ENCODE measurements around the gene SIAH2. TPM values are rescaled to one million over a fixed set of nuclear protein-coding genes. Genes with fewer than 3 reads are reported as not detected.
A peak's percentile ranks its signal among the peaks of the same experiment; 100 is the strongest.
"Not testable (repeated sequence)": the region's sequence is repeated elsewhere in the genome, so short reads cannot be mapped to it uniquely, and the experiment has no call there.

The SIAH2 gene, protein sequence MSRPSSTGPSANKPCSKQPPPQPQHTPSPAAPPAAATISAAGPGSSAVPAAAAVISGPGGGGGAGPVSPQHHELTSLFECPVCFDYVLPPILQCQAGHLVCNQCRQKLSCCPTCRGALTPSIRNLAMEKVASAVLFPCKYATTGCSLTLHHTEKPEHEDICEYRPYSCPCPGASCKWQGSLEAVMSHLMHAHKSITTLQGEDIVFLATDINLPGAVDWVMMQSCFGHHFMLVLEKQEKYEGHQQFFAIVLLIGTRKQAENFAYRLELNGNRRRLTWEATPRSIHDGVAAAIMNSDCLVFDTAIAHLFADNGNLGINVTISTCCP
- 10 to 100 TPM; 17.9 to 18.8 (median 18.4) TPM for polyA plus RNA-seq (ENCODE audit: insufficient read length in 3 of 3)
- long read RNA-seq, donor 1, transcript SIAH2-201 (2 exons, 2,517 nt): major isoform, 8 of 8 reads
- long read RNA-seq, donor 1, partial matches to known transcripts: 0 of 8 reads
- long read RNA-seq, donor 1, other reads (novel, unspliced or antisense): 0 of 8 reads
- long read RNA-seq, donor 2, transcript SIAH2-201 (2 exons, 2,517 nt): major isoform, 16 of 16 reads
- long read RNA-seq, donor 2, partial matches to known transcripts: 0 of 16 reads
- long read RNA-seq, donor 2, other reads (novel, unspliced or antisense): 0 of 16 reads
- long read RNA-seq, donor 3, transcript SIAH2-201 (2 exons, 2,517 nt): major isoform, 15 of 15 reads
- long read RNA-seq, donor 3, partial matches to known transcripts: 0 of 15 reads
- long read RNA-seq, donor 3, other reads (novel, unspliced or antisense): 0 of 15 reads
- long read RNA-seq, donor 4, transcript SIAH2-201 (2 exons, 2,517 nt): major isoform, 10 of 10 reads
- long read RNA-seq, donor 4, partial matches to known transcripts: 0 of 10 reads
- long read RNA-seq, donor 4, other reads (novel, unspliced or antisense): 0 of 10 reads
- long read RNA-seq, donor 5: 0 reads
- long read RNA-seq, donor 6, transcript SIAH2-201 (2 exons, 2,517 nt): major isoform, 9 of 9 reads
- long read RNA-seq, donor 6, partial matches to known transcripts: 0 of 9 reads
- long read RNA-seq, donor 6, other reads (novel, unspliced or antisense): 0 of 9 reads
- long read RNA-seq, donor 7, transcript SIAH2-201 (2 exons, 2,517 nt): major isoform, 11 of 11 reads
- long read RNA-seq, donor 7, partial matches to known transcripts: 0 of 11 reads
- long read RNA-seq, donor 7, other reads (novel, unspliced or antisense): 0 of 11 reads
- long read RNA-seq, donor 8, transcript SIAH2-201 (2 exons, 2,517 nt): major isoform, 23 of 23 reads
- long read RNA-seq, donor 8, partial matches to known transcripts: 0 of 23 reads
- long read RNA-seq, donor 8, other reads (novel, unspliced or antisense): 0 of 23 reads
- long read RNA-seq, donor 9, transcript SIAH2-201 (2 exons, 2,517 nt): major isoform, 9 of 9 reads
- long read RNA-seq, donor 9, partial matches to known transcripts: 0 of 9 reads
- long read RNA-seq, donor 9, other reads (novel, unspliced or antisense): 0 of 9 reads
- long read RNA-seq, donor 10, transcript SIAH2-201 (2 exons, 2,517 nt): major isoform, 12 of 12 reads
- long read RNA-seq, donor 10, partial matches to known transcripts: 0 of 12 reads
- long read RNA-seq, donor 10, other reads (novel, unspliced or antisense): 0 of 12 reads
- long read RNA-seq, donor 11, transcript SIAH2-201 (2 exons, 2,517 nt): major isoform, 9 of 9 reads
- long read RNA-seq, donor 11, partial matches to known transcripts: 0 of 9 reads
- long read RNA-seq, donor 11, other reads (novel, unspliced or antisense): 0 of 9 reads
- long read RNA-seq, donor 12, transcript SIAH2-201 (2 exons, 2,517 nt): major isoform, 6 of 6 reads
- long read RNA-seq, donor 12, partial matches to known transcripts: 0 of 6 reads
- long read RNA-seq, donor 12, other reads (novel, unspliced or antisense): 0 of 6 reads
- long read RNA-seq, donor 13, transcript SIAH2-201 (2 exons, 2,517 nt): major isoform, 22 of 22 reads
- long read RNA-seq, donor 13, partial matches to known transcripts: 0 of 22 reads
- long read RNA-seq, donor 13, other reads (novel, unspliced or antisense): 0 of 22 reads
- long read RNA-seq, donor 14, transcript SIAH2-201 (2 exons, 2,517 nt): major isoform, 8 of 8 reads
- long read RNA-seq, donor 14, partial matches to known transcripts: 0 of 8 reads
- long read RNA-seq, donor 14, other reads (novel, unspliced or antisense): 0 of 8 reads
- long read RNA-seq, donor 15, partial matches to known transcripts: 0 of 2 reads
- long read RNA-seq, donor 15, other reads (novel, unspliced or antisense): 0 of 2 reads
- long read RNA-seq, donor 16, transcript SIAH2-201 (2 exons, 2,517 nt): major isoform, 19 of 19 reads
- long read RNA-seq, donor 16, partial matches to known transcripts: 0 of 19 reads
- long read RNA-seq, donor 16, other reads (novel, unspliced or antisense): 0 of 19 reads

- peak; percentile 65 to 91 (median 88) for DNase-seq (ENCODE audit: extremely low read depth in 1 of 11, low read depth in 9 of 11, low spot score in 4 of 11)
These were observed at the start of gene SIAH2 for GRCh38 chr3:150763122-150763840. Gene SIAH2, minus strand, starts transcription at chr3:150763169. Its CDS starts 320 bp downstream, at chr3:150762849.

- no peak for DNase-seq (ENCODE audit: extremely low read depth in 1 of 11, low read depth in 9 of 11, low spot score in 4 of 11)
These were observed 49.0 kb upstream of the SIAH2 start for GRCh38 chr3:150811984-150812383.

- no peak for DNase-seq (ENCODE audit: extremely low read depth in 1 of 11, low read depth in 9 of 11, low spot score in 4 of 11)
These were observed 47.7 kb upstream of the SIAH2 start for GRCh38 chr3:150810641-150811040.

DNA sequence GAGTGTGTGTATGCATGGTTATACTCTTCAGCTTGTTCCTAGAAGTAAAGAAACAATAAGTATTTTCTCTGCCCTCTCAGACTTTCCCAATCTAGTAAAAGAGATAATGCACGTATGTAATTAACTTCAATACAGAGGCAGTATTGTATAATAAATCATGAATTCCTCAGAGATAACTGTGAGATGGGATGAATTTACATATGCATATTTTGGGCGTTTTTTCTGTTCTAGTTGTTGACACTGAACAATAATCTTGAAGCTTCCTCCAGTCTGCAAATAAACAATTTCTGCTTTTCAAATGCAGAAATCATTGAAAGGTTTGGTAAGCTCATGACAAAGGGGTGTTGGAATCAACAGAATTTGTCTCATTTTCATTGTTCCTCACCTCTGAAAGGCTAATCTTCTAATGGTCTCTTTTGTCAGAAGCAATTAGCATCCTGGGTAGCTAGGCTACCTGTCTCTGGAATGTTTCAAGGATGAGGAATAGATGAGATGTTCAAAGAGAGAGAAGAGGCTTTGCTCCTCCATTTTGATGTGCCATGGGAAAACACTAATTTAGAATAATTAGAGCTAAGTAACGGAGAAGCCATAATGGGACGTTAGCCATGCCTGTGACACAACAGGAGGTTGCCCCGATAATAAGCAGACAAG, 43.3 kb upstream of the SIAH2 start:
- DNase-seq (ENCODE audit: extremely low read depth in 1 of 11, low read depth in 9 of 11, low spot score in 4 of 11): no peak

GRCh38 chr3:150805354-150805753, 42.4 kb upstream of the SIAH2 start:
- no peak for DNase-seq (ENCODE audit: extremely low read depth in 1 of 11, low read depth in 9 of 11, low spot score in 4 of 11)

GRCh38 chr3:150803440-150803985, 40.5 kb upstream of the SIAH2 start:
- no peak for DNase-seq (ENCODE audit: extremely low read depth in 1 of 11, low read depth in 9 of 11, low spot score in 4 of 11)

DNA sequence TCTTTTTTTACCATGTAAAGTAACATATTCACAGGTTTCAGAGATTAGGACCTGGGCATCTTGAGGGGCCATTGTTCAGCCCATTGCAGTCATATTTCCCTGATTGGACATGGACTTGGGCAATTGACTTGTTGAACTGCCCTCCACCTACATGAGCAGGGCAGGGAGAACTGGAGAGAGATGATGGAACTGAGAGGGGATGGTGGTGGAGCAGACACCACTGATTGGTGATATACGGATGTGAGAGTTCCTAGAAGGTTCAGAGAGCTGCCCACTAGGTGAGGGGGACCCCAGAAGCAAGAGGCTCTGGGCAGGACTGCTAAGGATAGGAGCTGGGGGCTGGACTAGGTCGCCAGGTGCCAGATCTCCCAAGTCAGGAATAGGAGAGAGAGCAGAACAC, 37.8 kb upstream of the SIAH2 start:
- no peak for DNase-seq (ENCODE audit: extremely low read depth in 1 of 11, low read depth in 9 of 11, low spot score in 4 of 11)

DNA sequence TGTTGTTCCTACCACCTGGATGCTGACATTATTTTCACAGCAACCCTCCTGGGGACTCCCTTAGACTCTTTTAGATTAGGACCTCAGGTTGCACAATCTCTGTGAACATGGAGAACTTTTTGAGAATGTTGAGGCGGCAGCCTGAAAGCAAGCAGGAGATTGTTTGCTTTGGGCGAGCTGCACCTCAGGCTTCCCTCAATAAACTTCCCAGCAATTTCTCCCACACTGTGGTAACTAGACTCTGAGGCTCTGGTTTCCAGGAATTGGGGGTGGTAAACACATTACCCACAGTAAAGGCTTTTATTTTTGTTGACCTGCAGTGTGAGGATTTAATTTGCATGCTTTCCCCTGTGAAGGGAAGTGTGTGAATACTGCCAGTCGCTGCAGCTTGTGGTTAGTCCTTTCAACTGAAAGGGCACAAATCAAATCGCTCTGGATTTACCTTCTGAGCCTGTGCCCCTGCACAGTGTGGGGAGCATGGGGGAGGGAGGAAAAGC, 35.2 kb upstream of the SIAH2 start:
- DNase-seq (ENCODE audit: extremely low read depth in 1 of 11, low read depth in 9 of 11, low spot score in 4 of 11): peak in 7 of 11 donors; percentile 7 to 28 (median 15)

DNA sequence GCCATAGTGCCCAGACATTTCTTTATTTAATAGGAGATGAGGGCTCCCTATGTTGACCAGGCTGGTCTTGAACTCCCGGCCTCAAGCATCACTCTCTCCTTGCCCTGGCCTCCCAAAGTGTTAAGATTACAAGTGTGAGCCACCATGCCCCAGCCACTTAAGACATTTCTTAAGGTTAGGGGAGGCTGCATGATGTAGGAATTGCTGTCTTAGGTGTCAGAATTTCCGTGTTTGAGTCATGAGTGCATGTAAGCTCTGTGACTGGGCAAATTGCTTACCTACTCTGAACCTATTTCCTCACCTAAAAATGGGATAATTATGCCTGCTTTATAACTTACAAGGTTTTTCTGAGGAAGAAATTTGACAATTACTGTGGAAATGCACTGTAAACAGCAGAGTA, 34.2 kb upstream of the SIAH2 start:
- no peak for DNase-seq (ENCODE audit: extremely low read depth in 1 of 11, low read depth in 9 of 11, low spot score in 4 of 11)

DNA sequence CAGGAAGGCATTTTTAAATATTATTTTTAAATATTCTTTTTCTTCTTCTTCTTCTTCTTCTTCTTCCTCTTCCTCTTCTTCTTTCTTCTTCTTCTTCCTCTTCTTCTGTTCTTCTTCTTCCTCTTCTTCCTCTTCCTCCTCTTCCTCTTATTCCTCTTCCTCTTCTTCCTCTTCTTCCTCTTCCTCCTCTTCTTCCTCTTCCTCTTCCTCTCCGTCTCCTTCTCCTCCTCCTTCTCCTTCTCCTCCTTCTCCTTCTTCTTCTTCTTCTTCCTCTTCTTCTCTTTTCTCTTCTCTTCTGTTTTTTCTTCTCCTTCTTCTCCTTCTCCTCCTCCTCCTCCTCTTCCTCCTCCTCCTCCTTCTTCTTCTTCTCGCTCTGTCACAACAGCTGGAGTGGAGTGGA, 33.6 kb upstream of the SIAH2 start:
- not testable (repeated sequence) for DNase-seq (ENCODE audit: extremely low read depth in 1 of 11, low read depth in 9 of 11, low spot score in 4 of 11)

DNA sequence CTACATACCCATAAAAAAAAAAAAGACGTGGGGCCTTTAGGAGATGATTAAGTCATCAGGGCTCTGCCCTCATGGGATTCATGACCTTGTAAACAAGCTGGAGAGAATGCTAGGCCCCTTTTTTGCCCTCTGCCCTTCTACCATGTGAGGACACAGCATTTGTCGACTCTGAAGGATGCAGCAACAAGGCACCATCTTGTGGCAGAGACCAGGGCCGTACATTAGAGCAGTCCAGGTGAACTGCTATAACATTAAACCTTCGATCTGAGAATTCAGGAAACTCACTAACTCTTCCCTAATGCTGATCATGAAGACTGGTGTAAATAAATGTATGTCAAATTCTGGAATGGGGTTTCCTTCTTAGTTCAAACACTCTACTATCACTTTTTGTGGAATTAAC, 30.7 kb upstream of the SIAH2 start:
- no peak for DNase-seq (ENCODE audit: extremely low read depth in 1 of 11, low read depth in 9 of 11, low spot score in 4 of 11)

DNA sequence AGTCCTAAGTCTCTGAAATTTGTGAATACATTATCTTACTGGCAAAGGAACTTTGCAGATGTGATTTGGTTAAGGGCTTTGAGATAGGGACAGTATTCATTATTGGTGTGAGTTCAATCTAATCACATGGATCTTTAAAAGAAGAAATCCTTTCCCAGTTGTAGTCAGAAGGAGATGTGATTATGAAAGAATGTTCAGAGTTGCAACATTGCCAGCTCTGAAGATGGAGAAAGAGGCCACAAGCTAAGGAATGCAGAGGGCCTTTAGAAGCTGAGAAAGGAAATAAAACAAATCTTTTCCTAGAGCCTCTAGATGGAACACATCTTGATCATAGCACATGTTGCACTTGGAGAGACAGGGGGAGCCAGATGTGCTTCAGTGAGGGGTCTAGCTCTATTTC, 27.7 kb upstream of the SIAH2 start:
- no peak for DNase-seq (ENCODE audit: extremely low read depth in 1 of 11, low read depth in 9 of 11, low spot score in 4 of 11)

DNA sequence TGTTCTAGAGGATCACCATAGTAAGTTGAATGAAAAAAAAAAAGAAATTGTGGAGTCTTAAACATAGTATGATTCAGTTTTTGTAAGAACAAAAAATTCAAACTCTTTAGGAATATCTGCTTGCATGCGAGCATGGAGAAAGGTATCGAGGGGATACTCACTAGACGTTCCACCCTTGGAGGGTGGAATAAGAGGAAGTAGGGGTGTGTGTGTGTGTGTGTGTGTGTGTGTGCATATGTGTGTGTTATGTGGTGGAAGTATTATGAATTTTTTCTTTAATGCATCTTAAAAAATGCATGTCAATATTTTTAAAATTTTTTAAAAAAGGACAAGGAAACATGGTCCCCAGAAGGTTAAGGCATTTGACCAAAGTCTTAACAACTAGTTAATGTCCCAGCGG, 26.5 kb upstream of the SIAH2 start:
- DNase-seq (ENCODE audit: extremely low read depth in 1 of 11, low read depth in 9 of 11, low spot score in 4 of 11): no peak

DNA sequence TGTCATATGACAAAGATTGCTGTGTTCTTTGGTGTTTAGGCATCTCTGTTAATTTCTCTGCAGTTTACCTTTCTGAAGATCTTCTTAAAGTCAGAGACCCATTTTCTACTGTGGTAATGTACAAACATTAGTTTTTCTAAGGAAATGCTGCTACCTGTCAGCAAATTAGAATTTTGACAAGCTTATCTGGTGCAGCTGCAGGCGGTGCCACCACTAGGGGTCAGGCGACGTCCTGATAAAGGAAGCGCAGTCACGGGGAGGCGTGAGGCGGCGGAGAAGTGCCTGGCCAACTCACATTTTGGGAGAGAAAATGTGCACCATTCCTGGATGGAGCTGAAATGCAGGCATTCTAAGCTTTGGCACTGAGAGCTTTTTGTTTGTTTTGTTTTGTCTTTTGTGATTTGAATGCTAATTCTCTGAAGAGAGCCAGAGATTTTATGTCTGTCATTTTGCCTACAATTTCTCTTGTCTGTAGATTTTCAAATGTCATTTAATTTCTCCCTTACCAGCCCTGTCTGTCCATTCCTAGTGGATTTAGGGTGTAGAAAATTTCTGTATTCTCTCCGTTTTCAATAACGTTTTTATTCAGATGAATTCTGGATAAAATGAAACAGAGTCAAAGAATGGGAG, 24.9 kb upstream of the SIAH2 start:
- peak; percentile 37 to 74 (median 58) for DNase-seq (ENCODE audit: extremely low read depth in 1 of 11, low read depth in 9 of 11, low spot score in 4 of 11)

GRCh38 chr3:150786791-150787190, 23.8 kb upstream of the SIAH2 start:
- no peak for DNase-seq (ENCODE audit: extremely low read depth in 1 of 11, low read depth in 9 of 11, low spot score in 4 of 11)
